Measurements from ENCODE around the gene TENM3. TPM values are rescaled to one million over a fixed set of nuclear protein-coding genes. Genes with fewer than 3 reads are reported as not detected.
A peak's percentile ranks its signal among the peaks of the same experiment; 100 is the strongest.

The TENM3 gene
- total and polyA plus RNA-seq, 12 donors, result 0.20 to 6.6 (median 3.5) TPM

DNA sequence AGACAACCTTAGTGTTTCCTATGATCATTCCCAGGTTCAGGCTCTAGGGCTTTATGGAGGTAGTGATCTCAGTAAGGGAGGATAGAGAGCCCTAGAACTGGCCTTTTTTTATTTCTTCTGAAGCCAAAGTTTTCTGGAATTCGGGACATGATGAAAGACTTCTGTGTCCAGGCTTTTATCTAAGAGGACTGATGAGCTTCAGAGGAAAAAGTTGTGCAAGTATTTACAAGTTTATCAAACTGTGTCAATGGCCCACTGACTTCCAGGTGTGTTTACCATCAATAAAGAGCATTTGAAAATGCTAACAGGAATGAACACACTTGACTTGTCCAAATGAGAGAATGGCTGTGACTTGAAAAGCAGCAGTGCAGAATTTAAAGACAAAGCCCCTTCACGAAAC lies 419.3 kb downstream of the TENM3 start:
- TF ChIP-seq, protein P1, sequence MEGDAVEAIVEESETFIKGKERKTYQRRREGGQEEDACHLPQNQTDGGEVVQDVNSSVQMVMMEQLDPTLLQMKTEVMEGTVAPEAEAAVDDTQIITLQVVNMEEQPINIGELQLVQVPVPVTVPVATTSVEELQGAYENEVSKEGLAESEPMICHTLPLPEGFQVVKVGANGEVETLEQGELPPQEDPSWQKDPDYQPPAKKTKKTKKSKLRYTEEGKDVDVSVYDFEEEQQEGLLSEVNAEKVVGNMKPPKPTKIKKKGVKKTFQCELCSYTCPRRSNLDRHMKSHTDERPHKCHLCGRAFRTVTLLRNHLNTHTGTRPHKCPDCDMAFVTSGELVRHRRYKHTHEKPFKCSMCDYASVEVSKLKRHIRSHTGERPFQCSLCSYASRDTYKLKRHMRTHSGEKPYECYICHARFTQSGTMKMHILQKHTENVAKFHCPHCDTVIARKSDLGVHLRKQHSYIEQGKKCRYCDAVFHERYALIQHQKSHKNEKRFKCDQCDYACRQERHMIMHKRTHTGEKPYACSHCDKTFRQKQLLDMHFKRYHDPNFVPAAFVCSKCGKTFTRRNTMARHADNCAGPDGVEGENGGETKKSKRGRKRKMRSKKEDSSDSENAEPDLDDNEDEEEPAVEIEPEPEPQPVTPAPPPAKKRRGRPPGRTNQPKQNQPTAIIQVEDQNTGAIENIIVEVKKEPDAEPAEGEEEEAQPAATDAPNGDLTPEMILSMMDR (IDR thresholded peaks at IDR 0.05), result no peak
- intact Hi-C loops (cut with DNase I), result no loop called here

DNA sequence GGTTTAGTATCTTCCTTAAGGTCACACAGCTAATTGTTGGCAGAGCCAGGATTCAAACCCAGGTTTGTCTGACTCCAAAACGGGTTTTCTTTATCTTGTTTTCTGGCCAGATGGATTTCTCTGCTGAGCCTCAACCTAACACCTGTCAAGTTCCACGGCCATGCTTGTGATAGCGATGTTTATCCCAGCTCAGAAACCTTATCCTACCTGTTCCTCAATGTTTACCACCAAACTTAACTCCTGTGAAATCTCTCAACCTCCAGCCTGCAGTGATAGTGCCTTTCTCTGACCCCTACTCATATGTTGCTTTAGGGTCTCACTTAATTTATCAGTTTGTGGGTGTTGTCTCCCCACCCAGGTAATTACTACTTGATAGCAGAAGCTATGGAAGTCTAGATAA lies 428.0 kb downstream of the TENM3 start:
- ATAC-seq (no peak), DNase-seq (no peak)
- 23 to 33% methylated on average over 3 of the region's 3 CpGs for WGBS, 2 donors
- TF ChIP-seq, protein P1 (IDR thresholded peaks at IDR 0.05), result no peak
- Histone ChIP-seq H3K9me3 (no peaks in the 10 kb centered on the region), H3K4me1 (no peaks in the 10 kb centered on the region), H3K36me3 (no peaks in the 10 kb centered on the region), H3K4me3 (no peak overlapping the region), H3K27me3 (no peaks in the 10 kb centered on the region), H3K27ac (no peak overlapping the region)
- intact Hi-C loops (cut with DNase I), result no loop called here

More for the DNA sequence above, 419.3 kb downstream of the TENM3 start:
- DNase-seq, result no peak
- ATAC-seq, result no peak
- Histone ChIP-seq H3K27ac (no peak overlapping the region), H3K4me1 (no peaks in the 10 kb centered on the region), H3K36me3 (no peaks in the 10 kb centered on the region), H3K4me3 (no peak overlapping the region), H3K27me3 (no peaks in the 10 kb centered on the region), H3K9me3 (peaks cover 0 to 21% (median 0%) of the 10 kb centered on the region in 11 donors)
- 54 to 72% methylated on average over 2 of the region's 2 CpGs for WGBS, 2 donors

DNA sequence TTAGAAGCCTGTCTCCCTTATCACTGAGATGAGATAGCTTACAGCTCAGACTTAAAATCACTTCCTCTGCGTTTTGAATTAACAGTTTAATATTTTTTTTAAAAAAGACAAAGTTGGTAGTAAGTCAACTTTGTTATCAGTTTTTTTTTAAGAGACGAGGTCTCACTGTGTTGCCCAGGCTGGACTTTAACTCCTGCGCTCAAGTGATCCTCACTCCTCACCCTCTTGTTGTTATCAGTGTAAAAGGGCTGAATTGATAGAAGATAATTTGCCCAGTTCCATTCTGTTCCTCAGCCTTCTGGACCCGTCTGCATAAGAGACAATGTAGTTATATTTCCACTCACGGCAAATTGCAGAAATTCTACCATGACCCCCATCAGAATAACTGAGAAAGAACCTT lies 428.5 kb downstream of the TENM3 start:
- H3K4me1 ChIP-seq, result no peaks in the 10 kb centered on the region
- TF ChIP-seq, protein P1 (IDR thresholded peaks at IDR 0.05), result no peak
- H3K4me3 ChIP-seq, result no peak overlapping the region
- no peak overlapping the region for H3K27ac ChIP-seq
- no peaks in the 10 kb centered on the region for H3K9me3 ChIP-seq
- WGBS, 2 donors, result 20 to 34% methylated on average over 5 of the region's 5 CpGs
- intact Hi-C loops (cut with DNase I), result no loop called here
- no peaks in the 10 kb centered on the region for H3K36me3 ChIP-seq
- no peaks in the 10 kb centered on the region for H3K27me3 ChIP-seq
- DNase-seq, result no peak
- ATAC-seq, result no peak

DNA sequence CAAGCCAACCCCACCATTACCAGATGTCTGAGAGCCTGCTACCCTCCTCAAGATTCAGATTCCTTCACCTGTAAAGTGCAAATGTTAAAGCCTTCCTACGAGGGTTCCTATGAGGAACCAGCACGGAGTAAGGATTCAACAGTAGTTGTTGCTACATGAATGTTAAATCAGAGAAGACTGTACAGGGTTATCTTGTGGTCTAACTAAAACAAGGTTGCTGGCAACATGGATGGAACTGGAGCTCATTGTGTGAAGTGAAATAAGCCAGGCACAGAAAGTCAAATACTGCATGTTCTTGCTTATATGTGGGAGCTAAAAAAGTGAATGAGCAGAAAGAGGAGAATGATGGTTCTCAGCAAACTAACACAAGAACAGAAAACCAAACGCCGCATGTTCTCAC lies 435.4 kb downstream of the TENM3 start:
- Histone ChIP-seq H3K4me3 (no peak overlapping the region), H3K4me1 (peaks cover 0 to 13% (median 5%) of the 10 kb centered on the region in 9 donors), H3K36me3 (no peaks in the 10 kb centered on the region), H3K9me3 (no peaks in the 10 kb centered on the region), H3K27me3 (no peaks in the 10 kb centered on the region), H3K27ac (no peak overlapping the region)
- TF ChIP-seq, protein P1 (IDR thresholded peaks at IDR 0.05), result no peak
- intact Hi-C loops (cut with DNase I), result no loop called here
- ATAC-seq, result peak in 5 of 8 donors; percentile 52 to 75 (median 72)
- DNase-seq, result no peak
- 67 to 69% methylated on average over 4 of the region's 4 CpGs for WGBS, 2 donors
